VCaP (cell line): ENCODE results near the gene MPG.
A peak's percentile ranks its signal among the peaks of the same experiment; 100 is the strongest.

Experiments
- H3K27ac ChIP-seq: fragments of 450-650 bp; 2 replicates; pipeline ENCODE4 v1.5.1; 2017
- CTCF ChIP-seq: fragments of 450-650 bp; conservative IDR thresholded peaks from 2 replicates; pipeline ENCODE4 v1.5.1; 2017; ENCODE audit warnings: mild to moderate bottlenecking, moderate library complexity

MPG gene

GRCh38 chr16:77273-77806 is 685 bp upstream of the MPG start:
- no peak for TF ChIP-seq CTCF
- peak overlapping the region; percentile 81 for H3K27ac ChIP-seq

- peak overlapping the region; percentile 81 for H3K27ac ChIP-seq
- TF ChIP-seq CTCF: no peak
These were observed 572 bp downstream of the MPG start for GRCh38 chr16:78444-79150.

- H3K27ac ChIP-seq: peak overlapping the region; percentile 81
- TF ChIP-seq CTCF: no peak
These were observed 1.4 kb downstream of the MPG start for GRCh38 chr16:79151-80054.

GRCh38 chr16:83060-83603 is 5.1 kb downstream of the MPG start:
- TF ChIP-seq CTCF: no peak
- H3K27ac ChIP-seq: no peak overlapping the region

GRCh38 chr16:83781-84615 is 6.0 kb downstream of the MPG start:
- no peak for TF ChIP-seq CTCF
- no peak overlapping the region for H3K27ac ChIP-seq

GRCh38 chr16:84718-85406 is 6.8 kb downstream of the MPG start:
- H3K27ac ChIP-seq: no peak overlapping the region
- no peak for TF ChIP-seq CTCF
